Daoy (cell line): ENCODE data around the gene DOK4. TPM values are rescaled to one million over a fixed set of nuclear protein-coding genes. Genes with fewer than 3 reads are reported as not detected.

Experiments
- DNase-seq: peaks from one replicate; pipeline ENCODE4 v3.0.0-alpha.2; 2015; ENCODE audit warnings: low read depth
- total RNA-seq: library from RNA; depleted of rRNA; stranded (reverse); fragments of >200 nt; shearing (Covaris generic); gene quantifications from 2 replicates; pipeline ENCODE4 v1.2.3, GENCODE V29; 2014; rRNA removed

The DOK4 gene
- total RNA-seq: 3.7 and 5.3 TPM in 2 replicates

DNA sequence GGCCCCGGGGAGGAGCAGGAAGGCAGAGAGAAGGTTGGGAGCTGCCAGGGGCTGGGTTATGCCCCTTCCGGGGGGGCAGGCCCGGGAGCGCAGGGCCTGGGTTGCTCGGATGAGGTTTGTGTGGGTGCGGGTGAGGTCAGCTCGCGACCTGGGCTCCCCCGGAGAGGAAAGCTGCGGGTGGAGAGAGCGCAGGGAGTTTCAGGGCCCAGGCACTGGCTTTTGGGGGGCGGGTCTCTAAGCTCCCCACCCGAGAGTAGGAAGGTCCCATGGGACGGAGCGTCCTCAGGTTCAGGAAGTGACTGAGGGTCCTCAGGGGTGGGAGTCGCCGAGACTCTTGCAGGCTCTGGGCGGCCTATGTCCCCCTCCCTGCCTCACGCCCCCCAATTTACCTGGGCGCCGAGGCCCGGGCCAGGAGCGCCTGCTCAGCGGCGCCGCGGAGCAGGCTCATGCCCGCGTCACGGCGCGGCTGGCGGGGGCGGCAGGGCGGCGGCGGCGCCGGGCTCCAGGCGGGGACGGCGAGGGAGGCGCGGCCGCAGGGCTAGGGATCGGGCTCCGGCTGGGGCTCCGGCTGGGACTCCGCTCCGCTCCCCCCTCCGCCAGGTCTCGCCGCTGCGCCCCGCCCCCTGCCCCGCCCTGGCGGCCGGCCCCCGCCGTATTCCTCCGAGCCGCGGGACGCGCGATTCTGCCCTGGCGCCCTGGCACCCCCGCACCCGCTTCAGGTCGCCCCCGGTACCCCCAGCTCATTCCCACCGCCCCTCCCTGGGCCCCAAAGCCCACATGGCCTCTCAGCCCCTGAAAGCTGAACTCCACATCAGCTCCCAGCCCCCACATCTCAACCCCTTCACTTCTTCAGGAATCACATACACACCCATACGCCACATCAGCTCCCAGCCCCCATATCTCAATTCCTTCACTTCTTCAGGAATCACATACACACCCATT, at the start of gene DOK4:
Gene DOK4, minus strand, starts transcription at position 578 of the 942 bp plus-strand sequence. CDS start 6,986 bp downstream, outside the sequence.
- DNase-seq: peak; percentile 79

DNA sequence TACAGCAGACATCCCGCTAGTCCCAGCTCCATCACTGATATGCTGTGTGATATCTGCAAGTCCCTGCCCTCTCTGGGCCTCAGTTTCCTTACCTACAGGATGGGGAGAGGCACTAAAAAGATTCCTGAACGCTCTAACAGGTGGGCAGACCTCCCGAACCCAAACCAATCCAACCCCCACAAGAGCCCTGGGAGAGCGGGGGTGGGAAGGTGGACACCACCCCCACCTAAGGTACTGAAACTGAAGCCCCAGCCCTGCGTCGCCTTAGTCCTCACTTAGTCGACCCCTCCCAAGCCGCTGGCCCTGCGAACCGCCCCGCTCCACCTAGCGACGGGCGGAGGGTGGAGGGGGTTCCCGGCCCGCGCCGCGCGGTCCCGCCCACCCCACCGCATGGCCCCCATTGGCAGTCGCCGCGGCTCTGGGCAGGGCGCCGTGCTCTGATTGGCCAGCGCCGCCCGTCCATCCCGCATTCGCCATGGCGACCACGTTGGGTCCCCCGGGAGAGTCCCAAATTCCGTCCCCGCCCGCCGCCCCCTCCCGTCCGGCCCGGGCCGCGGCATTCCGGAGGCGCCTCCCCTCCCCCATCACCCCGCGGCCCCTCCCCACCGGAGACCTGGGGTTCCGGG, 49.5 kb upstream of the DOK4 start:
- peak; percentile 92 for DNase-seq

DNA sequence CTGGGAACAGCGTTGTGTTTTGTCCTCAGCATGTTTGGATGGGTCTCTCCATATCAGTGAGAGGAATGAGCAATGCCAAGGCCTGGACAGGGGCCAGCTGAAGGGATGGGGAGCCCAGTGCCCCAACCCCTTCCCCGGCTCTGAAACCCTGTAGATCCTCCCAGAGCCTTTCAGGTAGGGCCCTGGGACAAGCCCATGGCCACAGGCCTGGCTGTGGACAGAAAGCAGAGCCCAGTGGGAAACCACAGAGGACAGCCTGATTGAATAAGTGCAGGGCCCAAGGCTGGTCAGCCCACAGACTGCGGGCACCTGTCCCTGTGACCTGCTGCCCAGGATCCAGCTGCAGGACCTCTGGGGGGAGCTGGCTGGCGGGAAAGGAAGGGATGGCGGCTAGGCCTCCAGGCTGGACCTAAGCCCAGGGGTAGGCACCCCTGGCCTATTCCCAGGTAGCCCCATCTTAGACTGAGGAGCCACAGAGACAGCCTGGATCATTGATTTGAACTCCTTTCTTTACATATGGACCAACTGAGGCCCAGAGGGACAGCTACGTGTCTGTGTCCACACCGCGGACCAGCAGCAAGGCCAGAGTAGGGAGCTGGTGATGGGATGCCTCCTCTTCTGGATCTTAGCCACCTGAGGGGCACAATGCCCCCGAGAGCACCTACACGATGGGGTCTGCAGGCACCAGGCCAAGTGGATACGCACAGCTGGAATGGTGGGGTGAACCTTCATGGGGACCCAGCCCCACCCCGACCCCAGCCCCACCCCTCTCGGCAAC, 48.8 kb upstream of the DOK4 start:
- DNase-seq: no peak

DNA sequence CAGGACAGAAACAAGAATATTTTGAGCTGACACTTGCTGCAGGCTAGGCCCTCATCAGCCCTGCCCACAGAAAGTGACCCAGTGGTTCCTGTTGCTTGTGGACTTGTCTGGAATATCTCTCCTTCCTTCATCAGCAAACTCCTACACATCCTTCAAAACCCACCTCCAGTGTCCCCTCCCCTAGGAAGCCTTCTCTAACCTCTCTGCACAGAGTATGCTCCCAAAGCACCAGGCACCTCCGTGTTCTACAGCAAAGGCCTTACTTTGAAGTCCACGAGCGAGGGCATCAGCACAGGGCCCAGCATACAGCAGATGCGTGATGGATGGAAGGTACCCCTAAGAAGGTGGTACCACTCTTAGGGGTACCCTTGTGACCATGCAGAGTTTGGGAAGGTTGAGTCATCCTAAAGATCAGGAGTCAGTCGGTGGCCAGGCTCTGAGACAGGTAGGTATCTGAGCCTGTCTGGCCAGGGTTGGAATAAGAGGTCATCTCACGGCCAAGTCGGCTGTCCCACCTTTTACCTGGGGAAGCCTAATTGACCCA, 48.1 kb upstream of the DOK4 start:
- no peak for DNase-seq

DNA sequence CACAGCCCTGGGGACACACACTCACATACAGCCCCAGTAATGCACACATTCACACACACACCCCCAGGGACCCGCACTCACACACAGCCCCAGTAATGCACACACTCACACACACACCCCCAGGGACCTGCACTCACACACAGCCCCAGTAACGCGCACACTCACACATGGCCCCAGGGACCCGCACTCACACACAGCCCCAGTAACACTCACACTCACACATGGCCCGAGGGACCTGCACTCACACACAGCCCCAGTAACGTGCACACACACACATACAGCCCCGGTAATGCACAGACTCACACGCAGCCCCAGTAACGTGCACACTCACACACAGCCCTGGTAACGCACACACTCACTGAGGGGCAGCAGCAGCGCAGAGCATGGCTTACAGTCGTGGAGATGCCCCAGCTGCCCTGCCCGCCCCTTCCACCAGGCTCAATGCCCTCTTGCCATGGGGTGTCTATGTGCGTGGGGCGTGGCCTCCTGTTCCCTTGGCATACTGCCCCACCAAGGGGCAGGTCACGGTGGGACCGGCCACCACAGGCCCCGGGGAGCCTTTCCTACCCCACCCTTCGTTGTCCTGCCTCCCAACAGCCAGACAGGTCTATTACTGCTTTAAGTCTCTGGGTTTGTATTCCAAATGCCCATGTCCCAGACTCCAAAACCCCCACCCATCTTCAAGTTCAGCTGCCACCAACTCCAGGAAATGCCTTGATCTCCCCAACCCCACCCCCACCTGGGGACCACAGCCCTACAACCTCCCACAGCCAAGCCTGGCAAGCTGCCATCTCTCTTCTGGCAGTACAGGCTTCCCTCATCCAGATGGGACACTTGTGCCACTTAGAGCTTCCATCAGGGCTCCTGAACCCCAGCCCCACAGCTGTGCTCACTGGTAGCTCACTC, 47.4 kb upstream of the DOK4 start:
- no peak for DNase-seq

DNA sequence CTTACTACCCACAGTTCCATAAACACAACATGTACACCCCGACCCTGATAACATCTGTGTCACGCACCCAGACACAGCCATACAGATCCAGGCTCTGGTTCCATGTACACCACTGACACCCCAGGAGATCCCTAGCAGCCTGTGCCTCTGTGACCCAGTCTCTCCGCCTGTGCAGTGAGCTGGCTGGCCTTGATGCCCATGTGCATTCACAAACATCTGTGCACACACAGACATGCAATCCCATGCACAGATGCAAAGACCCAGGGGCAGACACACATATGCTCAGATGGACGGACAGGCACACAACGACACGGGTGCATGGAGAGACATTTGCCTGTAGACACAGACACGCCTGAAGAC, 46.0 kb upstream of the DOK4 start:
- no peak for DNase-seq

DNA sequence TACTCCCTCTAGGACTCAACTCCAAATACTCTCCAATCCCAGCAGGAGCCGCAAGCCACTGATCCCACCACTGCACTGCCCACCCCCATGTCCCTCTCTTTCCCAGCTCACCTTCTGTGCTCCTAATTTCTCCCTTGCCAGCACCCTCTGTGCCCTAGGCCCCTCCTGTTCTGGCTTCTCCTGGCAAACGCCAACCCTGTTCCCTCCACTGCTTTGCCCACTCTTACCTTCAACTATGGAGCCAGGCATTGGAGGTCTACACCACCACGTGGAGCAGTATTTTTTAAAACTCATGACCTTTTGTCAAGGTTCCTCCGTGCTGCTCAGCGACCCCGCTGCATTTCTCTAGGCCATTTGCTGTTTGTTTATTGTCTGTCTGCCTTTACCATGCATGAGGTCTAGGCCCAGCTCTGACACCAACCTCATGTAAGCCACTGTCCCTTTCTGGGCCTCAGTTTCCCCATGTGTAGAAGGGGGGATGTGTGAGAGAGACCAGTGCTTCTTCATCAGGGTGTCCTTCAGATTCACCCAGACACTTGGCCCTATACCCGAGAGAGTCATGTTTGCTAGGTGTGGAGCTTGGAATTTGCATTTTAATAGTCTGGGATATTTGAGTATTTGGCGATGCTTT, 45.5 kb upstream of the DOK4 start:
- no peak for DNase-seq

DNA sequence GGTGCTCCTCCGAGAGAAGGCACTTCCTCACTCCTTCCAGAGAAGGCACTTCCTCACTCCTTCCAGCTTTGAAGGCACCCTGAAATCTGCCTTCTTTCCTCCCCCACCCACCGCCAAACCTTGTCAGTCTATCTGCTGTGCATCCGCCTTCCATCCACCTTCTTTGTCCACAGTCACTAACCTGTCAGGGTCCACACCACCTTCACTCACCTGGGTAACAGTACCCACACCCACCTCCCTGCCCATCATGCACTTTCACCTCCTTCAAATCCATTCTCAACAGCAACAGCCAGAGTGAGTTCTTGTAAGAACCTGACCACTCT, 44.9 kb upstream of the DOK4 start:
- no peak for DNase-seq

DNA sequence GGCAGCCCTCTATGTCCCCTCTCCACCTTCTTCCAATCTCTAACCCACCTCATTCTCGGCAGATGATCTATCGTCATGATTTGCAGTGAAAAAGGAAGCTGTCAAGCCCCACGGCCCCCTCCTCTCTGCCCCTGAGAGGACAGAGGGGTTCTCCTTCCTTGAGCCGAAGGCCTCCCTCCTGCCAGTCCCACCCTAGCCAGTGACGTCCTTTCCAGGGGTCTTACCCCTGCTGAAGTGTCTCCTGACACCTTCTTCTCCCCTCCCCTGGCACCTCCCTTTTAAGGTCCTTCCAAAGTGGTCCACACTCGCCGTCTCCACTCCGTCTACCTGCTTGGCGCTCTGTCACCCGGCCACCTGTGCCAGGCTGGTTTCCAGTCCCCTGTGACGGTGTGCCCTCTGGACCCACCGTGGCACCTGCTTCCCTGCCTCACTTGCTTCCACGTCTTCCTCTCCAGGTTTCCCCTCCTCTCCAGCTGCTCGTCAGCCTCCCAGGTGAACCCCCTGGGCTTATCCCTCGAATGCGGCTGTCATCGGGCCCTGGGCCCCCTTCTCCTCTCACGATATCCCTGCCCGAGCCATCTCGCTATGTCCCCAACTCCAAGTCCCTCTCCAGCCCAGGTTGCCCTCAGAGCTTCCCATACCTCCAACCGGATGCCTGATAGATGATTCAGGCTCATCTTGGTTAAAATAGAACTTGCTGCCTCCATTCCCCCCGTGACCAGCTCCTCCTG, 44.4 kb upstream of the DOK4 start:
- DNase-seq: no peak

DNA sequence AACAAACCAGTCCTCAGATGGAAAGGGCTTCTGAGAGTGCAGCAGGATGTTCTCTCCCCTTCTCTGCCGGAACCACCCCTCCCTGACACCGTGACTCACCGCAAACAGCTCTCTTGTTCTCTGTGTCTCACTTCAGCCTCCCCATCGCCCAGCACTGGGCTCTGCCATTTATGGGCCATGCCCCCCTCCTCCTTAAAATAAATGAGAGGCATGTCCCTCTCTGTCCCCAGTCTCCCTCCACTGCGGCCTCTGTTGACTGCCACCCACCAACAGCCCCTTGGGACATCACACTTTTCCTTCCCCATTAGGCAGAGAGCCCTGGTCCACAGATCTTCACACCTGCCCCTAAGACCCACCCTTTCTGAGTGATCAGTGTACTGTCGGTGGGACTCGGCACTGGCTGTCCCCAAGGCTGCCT, 43.8 kb upstream of the DOK4 start:
- DNase-seq: peak; percentile 70

DNA sequence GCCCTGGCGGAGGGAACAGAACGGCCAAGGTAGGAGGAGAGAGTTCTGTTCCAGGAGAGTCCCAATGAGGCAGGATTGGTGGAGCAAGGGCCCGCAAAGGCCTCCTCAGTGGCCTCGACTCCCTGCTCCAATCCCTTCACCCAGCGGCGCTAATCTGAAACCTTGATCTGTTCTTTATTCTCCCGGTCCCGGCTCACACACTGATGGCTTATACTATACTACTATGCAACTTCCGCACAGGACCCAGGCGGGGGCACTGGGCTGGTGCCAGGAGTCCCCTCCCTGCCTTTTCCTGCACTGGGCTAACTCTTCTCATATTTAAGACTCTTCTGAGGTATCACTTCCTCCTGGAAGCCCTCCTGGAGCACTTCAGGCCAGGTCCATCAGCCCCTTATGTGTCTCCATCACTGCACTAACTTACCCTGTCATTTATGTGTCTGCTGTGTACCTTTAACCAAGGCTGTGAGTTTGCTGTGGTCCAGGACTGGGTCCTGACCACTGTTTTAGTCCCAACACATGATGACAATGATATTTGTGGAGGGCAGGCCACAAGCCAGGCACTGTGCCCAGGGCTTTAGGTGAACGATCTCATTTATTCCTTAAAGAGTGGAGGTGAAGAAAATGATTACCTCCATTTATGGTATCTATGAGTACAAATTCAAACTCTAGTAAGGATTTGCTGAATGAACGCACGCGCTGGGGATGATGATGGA, 43.3 kb upstream of the DOK4 start:
- no peak for DNase-seq

DNA sequence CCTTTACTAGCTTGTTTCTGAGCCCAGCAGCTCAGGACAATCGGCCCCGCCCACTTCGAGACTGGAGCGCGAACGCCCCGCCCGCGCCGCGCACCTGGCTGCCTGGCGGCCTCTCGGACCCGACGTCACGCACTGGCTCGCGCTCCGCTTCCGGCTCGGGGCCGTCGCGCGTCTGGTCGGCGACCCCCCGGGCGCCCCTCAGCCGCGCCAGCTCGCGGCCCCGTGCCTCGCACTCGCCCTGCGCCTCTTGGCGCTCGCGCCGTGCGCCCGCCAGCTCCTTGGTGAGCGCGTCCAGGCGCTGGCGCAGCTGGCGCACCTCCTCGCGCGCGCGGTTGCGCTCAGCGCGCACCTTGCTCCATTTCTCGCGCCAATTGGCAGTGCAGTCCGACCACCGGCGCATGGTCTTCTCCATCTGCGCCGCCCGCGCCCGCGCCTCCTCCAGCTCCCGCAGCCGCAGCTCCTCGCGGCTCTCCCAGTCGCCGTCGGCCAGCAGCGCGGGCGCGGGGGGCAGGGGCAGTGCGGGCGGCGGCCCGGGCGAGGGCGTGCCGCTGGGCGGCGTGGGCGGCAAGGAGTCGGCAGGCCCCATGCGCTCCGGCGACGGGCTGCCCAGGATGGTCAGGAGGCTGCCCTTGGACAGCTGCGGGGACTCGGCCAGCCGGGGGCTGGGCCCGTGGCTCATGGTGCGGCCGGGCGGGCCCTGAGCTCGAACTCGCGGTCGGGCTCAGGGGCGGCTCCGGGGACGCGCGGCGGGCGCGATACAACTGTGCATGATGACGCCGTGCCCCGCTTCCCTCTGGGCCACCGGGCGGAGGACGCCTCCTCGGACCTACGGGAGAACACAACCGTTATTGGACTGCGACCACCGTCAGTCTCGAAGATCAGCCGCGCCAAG, 42.5 kb upstream of the DOK4 start:
- no peak for DNase-seq

DNA sequence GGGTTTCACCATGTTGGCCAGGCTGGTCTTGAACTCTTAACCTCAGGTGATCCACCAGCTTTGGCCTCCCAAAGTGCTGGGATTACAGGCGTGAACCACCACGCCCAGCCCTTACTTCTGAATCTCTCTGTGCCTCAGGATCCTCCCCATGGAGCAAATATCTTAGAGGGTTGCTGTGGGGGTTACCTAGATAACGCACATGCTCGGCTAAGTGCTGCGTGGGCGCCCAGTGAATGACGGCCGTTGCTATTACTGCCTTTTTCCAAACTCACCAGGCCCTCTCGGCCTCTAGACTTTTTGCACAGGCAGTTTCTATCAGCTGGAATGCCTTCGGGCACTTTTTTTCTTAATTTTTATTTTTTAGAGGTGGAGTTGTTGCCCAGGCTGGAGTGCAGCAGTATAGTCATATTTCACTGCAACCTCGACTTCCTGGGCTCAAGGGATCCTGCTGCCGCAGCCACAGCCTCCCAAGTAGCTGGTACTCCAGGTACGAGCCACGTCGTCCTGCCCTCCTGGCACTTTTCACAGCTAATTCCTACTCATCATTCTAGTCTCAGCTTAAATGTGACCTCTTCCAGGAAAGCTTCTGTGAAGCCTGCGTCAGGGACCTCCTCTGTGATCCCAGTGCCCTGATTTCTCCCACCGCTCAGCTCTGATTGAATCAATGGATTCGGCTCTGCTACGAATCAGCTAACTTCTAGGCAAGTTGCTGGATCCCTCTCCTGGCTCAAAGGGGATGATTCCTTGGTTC, 41.5 kb upstream of the DOK4 start:
- DNase-seq: no peak

DNA sequence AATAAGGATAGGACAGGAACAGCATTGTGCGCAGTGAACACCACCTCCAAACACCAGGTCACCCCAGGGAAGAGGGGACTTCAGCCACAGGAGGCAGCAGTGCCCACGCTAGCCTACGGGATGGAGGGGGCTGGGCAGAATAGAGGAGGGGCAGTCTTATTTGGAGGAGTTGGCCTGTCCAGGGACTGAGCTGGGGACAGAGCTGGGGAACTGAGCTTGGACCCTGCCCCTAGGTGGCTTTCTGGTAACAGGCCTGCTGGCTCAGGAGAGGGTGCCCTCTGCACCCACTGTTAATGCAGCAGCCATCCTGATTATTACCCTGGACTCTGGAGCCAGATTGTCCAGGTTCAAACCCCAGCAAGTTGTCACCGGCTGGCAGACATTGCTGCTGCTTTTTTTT, 40.7 kb upstream of the DOK4 start:
- DNase-seq: no peak

DNA sequence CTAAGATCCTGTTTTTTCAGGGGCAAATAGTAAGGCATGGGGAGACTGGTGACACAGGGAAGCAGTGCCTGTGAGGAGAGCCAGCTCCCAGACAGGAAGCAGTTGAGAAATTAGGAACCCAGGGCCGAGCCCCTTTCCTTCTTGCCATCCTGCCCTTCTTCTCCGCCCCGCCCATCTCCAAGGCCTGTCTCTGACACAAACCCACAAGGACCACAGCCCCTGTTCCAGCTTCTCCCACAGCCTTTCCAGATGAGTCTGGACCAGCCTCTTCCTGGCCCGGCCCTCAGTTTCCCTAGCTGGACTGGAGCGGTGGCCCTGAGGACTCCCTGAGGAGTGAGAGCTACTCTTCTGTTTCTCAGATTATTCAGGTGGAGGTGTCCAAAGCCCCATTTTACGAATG, 40.2 kb upstream of the DOK4 start:
- DNase-seq: no peak

DNA sequence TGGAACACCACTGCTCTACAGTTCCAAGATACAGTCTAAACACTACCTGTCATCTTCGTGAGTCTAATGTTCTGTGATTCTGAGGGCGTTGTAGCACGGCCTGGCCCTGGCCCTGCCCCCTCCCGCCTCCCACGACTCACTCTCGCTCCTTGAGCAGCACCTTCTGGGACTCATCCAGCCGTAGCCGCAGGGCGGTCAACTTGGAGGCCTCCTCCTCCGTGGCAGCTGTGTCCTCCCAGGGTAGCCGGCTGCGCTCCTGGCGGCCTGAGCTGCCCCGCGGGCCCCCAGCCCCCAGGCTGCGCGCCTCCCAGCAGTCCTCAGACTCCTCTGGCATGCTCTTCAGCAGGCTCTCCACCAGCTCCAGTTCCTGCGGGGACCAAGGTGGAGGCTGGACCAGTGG, 39.5 kb upstream of the DOK4 start:
- no peak for DNase-seq

DNA sequence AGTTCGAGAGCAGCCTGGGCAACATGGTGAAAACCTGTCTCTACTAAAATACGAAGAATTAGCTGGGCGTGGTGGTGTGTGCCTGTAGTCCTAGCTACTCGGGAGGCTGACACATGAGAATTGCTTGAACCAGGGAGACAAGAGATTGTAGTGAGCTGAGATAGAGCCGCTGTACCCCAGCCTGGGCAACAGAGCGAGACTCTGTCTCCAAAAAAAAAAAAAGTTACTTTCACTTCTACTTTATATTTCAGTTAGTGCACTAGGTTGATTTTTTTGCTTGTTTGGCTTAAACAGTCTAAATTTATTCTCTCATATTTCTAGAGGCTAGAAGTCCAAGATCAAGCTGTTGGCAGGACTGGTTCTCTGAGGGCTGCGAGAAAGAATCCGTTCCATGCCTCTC, 36.7 kb upstream of the DOK4 start:
- no peak for DNase-seq
